Measurements from ENCODE around the gene ZNF525.

Gene ZNF525

DNA sequence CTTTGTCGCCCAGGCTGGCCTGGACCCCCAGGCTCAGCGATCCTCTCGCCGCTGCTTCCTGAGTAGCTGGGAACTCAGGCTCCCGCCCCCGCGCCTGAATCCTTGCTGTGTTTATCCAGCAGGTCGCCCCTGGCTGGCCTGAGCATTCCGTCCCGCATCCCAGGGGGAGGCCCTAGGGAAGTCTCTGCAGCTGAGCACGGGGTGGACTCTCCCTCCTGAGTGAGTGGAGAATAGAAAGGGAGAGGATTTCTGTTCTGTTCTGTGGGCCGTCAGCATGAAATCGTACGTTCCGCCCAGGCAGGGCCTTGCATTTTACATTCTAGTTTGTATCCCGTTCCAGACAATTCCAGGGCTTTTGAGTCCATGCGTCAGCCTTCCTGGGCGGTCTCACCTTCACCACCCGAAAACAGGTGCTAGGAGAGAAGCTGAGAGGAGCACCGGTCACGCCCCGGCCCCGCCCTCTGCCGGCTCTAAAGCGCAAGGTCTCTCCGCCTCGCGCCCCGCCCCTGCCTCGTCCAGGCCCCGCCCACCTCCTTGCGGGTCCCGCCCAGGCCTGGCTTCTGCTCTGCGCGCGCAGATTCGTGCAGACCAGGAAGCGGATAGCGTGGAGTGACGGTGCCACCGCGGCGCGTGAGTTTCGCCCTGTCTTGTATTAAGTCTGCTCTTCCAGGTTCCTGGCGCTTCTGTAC lies 66.0 kb downstream of the ZNF525 start, which contains the start of gene ZNF761:
Gene ZNF761 (plus strand): TSS at position 586 of the 689 bp plus-strand sequence. CDS start 15,285 bp downstream, outside the sequence.
- Histone ChIP-seq H3K27me3 (ENCODE audit: insufficient read depth, low read length, poor library complexity, severe bottlenecking) (no peaks in the 10 kb centered on the region), H3K9me2 (replicated peaks; ENCODE audit: low read depth, low read length) (no peaks in the 10 kb centered on the region), H2AFZ (ENCODE audit: low read length) (peak within 1 kb of the TSS; percentile 88)

DNA sequence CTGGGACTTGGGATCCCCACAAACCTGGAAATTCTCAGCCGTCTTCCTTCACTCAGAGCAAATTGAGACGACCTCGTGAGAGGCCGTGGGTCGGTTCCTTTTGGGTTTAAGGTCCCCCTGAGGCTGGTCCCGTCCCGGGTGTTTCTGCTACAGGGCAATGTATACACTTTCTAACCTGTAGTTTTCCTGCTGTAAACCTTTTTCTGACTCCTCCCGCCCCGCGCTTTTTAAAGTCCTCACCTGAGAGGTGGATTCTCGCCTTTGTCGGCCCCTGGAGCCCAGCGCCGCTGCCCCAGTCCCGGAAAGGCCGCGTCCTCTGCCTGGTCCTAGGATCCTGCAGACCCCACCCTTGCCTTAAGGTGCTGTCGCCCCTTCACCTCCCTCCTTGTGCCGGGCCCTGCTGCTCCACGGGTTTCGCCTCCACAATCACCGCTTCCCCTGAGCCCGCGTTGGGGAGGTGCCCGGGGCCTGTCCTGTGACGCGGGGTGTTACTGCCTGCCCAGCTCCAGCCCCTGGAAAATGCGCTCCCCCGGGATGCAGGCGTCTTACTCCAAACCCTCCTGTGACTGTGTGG lies 66.7 kb downstream of the ZNF525 start:
- peaks cover 18% of the 10 kb centered on the region; the same call in 1 of the 2 replicates for H3K79me2 ChIP-seq (ENCODE audit: insufficient read depth, low read length)
- no peaks in the 10 kb centered on the region for H4K20me1 ChIP-seq (ENCODE audit: insufficient read depth, low read length, poor library complexity, severe bottlenecking)
- no peak for TF ChIP-seq EZH2phosphoT487 (IDR thresholded peaks at IDR 0.05; ENCODE audit: borderline replicate concordance)
- TF ChIP-seq, protein P1, sequence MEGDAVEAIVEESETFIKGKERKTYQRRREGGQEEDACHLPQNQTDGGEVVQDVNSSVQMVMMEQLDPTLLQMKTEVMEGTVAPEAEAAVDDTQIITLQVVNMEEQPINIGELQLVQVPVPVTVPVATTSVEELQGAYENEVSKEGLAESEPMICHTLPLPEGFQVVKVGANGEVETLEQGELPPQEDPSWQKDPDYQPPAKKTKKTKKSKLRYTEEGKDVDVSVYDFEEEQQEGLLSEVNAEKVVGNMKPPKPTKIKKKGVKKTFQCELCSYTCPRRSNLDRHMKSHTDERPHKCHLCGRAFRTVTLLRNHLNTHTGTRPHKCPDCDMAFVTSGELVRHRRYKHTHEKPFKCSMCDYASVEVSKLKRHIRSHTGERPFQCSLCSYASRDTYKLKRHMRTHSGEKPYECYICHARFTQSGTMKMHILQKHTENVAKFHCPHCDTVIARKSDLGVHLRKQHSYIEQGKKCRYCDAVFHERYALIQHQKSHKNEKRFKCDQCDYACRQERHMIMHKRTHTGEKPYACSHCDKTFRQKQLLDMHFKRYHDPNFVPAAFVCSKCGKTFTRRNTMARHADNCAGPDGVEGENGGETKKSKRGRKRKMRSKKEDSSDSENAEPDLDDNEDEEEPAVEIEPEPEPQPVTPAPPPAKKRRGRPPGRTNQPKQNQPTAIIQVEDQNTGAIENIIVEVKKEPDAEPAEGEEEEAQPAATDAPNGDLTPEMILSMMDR (conservative IDR thresholded peaks at IDR 0.05; ENCODE audit: low read length) = no peak
- H3F3A ChIP-seq (ENCODE audit: low read depth) = no peaks in the 10 kb centered on the region
- no peaks in the 10 kb centered on the region for H3K9me3 ChIP-seq (ENCODE audit: insufficient read depth, low read depth, low read length)
- H3K4me2 ChIP-seq (ENCODE audit: low read depth, low read length, poor library complexity, severe bottlenecking) = peak overlapping the region; percentile 86
- peak overlapping the region; percentile 88 for H3K4me3 ChIP-seq (ENCODE audit: low read length, poor library complexity, severe bottlenecking)
- no peaks in the 10 kb centered on the region for H3K27me3 ChIP-seq (ENCODE audit: insufficient read depth, low read length, poor library complexity, severe bottlenecking)
- no peaks in the 10 kb centered on the region for H3K36me3 ChIP-seq (ENCODE audit: insufficient read depth, low read length)
- H3K9ac ChIP-seq (ENCODE audit: low read depth, low read length, poor library complexity, severe bottlenecking) = peak overlapping the region; percentile 88
- H3K9me2 ChIP-seq (replicated peaks; ENCODE audit: low read depth, low read length) = no peaks in the 10 kb centered on the region
- peak overlapping the region; percentile 88 for H2AFZ ChIP-seq (ENCODE audit: low read length)
- peaks cover 5% of the 10 kb centered on the region for H3K4me1 ChIP-seq (ENCODE audit: insufficient read depth, low read length, poor library complexity, severe bottlenecking)

More for the DNA sequence above, 66.0 kb downstream of the ZNF525 start, which contains the start of gene ZNF761:
- Histone ChIP-seq H3K79me2 (ENCODE audit: insufficient read depth, low read length) (peaks cover 18% of the 10 kb centered on the region; the same call in 1 of the 2 replicates), H3K4me2 (ENCODE audit: low read depth, low read length, poor library complexity, severe bottlenecking) (peak within 1 kb of the TSS; percentile 86), H3K9ac (ENCODE audit: low read depth, low read length, poor library complexity, severe bottlenecking) (peak within 1 kb of the TSS; percentile 88), H4K20me1 (ENCODE audit: insufficient read depth, low read length, poor library complexity, severe bottlenecking) (no peaks in the 10 kb centered on the region), H3K36me3 (ENCODE audit: insufficient read depth, low read length) (no peaks in the 10 kb centered on the region), H3K9me3 (ENCODE audit: insufficient read depth, low read depth, low read length) (no peaks in the 10 kb centered on the region), H3F3A (ENCODE audit: low read depth) (no peaks in the 10 kb centered on the region), H3K4me1 (ENCODE audit: insufficient read depth, low read length, poor library complexity, severe bottlenecking) (peaks cover 5% of the 10 kb centered on the region), H3K4me3 (ENCODE audit: low read length, poor library complexity, severe bottlenecking) (peak within 1 kb of the TSS; percentile 88)
- TF ChIP-seq EZH2phosphoT487 (IDR thresholded peaks at IDR 0.05; ENCODE audit: borderline replicate concordance) = no peak
- TF ChIP-seq, protein P1 (conservative IDR thresholded peaks at IDR 0.05; ENCODE audit: low read length) = no peak

All from Loucy (cell line).